ENCODE measurements around the gene MRPL44.
"Not testable (repeated sequence)": the region's sequence is repeated elsewhere in the genome, so short reads cannot be mapped to it uniquely, and the experiment has no call there.

MRPL44 gene

GRCh38 chr2:223971731-223972130 lies 14.5 kb downstream of the MRPL44 start:
- DNase-seq (ENCODE audit: low spot score), result no peak

- no peak for DNase-seq (ENCODE audit: low spot score)
Measured at GRCh38 chr2:223972656-223973102, 15.4 kb downstream of the MRPL44 start.

GRCh38 chr2:223973606-223974005 lies 16.3 kb downstream of the MRPL44 start:
- no peak for DNase-seq (ENCODE audit: low spot score)

DNA sequence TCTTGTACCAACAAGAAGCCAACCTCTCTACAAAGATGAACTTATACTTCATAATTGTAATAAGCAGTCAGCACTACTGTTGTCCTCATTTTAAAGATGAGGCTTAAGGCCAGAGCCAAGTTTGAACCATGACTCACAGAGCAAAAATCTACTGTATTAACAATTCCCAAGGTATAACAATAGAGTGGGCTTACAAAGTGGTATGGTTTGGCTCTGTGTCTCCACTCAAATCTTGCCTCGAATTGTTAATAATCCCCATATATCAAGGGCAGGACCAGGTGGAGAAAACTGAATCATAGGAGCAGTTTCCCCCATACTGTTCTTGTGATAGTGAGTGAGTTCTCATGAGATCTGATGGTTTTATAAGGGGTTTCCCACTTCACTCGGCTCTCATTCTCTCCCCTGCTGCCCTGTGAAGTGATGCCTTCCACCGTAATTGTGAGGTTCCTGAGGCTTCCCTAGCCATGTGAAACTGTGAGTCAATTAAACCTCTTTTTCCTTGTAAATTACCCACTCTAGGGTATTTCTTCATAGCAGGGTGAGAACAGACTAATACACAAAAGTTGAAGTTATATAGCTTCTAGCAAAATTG lies 19.5 kb downstream of the MRPL44 start:
- DNase-seq (ENCODE audit: low spot score), result no peak

DNA sequence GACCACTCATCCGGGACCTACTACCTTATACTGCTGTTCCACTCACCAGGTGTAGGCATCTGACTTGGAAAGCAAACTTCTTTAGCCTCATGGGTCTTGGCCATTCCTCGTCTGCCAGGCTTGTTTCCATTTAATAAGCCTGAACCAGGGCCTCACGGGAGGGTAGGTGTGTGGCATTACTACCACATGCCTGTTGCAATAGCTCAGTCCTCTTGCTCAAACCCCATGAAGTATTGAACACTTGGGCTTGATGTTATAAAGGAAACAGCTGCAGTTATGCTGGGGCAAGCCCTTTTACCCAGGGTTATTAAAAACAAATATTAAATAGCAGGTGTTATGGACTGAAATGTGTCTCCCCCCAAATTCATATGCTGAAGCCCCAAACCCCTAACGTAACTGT lies 21.2 kb downstream of the MRPL44 start:
- no peak for DNase-seq (ENCODE audit: low spot score)

DNA sequence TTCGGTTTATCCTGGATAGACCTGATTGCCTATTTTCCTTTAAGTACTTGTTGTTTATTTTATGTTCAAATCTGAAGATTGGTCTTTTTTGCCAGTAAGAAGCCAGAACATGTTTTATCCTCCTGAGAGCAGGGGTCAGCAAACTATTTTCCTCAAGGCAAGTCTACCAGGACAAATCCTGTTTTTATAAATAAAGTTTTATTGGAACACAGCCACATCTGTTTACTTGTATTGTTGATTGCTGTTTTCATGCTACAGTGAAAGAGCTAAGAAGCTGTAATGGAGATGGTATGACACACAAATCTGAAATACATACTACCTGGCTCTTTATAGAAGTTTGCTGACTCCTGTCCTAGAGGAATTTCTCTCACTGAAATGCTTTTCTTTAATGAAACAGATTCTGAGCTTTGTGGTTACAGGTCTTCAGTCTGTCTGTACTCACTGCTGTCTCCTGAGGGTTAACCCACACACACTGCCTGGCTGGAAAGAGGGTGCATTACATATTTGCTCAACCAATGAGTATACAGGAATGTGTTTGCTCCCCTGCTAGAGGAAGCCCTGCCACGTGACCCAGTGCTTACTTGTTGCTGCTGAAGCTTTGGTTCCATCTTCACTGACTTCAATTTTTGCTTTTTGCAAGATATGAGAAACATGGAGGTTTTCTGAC lies 22.6 kb downstream of the MRPL44 start:
- DNase-seq (ENCODE audit: low spot score), result no peak

GRCh38 chr2:223980397-223980735 lies 23.1 kb downstream of the MRPL44 start:
- DNase-seq (ENCODE audit: low spot score), result no peak

- DNase-seq (ENCODE audit: low spot score), result no peak
Measured at GRCh38 chr2:223980803-223981202, 23.5 kb downstream of the MRPL44 start.

GRCh38 chr2:223981241-223981640 lies 24.0 kb downstream of the MRPL44 start:
- DNase-seq (ENCODE audit: low spot score), result no peak

DNA sequence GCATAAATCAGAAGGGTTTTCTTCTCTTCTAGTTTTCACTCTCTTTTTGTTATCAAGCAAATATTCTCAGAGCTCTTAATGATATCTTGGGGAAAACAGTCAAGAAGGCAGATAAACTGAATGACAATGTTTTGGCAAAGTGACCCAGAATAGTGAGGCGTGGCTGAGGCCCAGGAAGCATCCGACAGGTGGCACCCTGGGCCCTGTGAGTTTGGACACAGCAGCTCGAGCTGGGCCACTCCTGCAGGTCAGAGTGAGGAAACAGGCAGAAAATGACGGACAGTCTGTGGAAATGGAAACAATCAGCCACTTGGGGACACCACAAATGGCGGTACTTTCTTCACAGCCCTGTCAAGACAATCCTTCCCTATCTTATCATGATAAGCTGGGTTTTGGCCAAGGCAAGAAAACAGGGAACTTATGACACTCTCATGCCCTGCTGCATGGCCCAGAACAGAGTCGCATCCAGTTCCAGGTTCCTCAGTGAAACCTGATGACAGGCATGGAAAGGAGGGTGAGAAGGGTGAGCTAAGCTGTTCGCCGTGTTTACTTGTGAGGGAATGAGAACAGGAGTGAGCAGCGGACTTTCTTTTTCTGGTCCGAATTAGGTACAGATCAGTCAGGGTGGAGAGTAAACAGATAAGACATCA lies 32.1 kb downstream of the MRPL44 start:
- DNase-seq (ENCODE audit: low spot score), result no peak

GRCh38 chr2:223989856-223990232 lies 32.6 kb downstream of the MRPL44 start:
- DNase-seq (ENCODE audit: low spot score), result no peak

DNA sequence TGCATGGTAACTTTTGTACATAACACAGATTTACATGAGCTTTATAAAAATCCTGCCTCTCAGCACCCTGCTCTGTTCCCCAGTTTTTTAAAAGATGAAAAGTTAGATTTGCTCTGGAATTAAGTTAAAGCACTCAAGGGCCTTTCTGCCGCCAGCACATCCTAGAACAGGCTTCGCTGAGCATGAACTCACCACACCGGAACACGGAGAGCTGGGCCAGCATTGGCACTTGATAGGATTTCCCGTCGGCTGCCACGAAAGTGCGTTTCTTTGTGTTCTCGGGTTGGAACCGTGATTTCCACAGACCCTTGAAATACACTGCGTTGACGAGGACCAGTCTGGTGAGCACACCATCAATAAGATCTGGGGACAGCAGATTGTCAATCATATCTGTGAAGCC lies 34.3 kb downstream of the MRPL44 start:
- no peak for DNase-seq (ENCODE audit: low spot score)

- DNase-seq (ENCODE audit: low spot score), result peak; percentile 76
Measured at GRCh38 chr2:223993634-223994232, 36.5 kb downstream of the MRPL44 start.

DNA sequence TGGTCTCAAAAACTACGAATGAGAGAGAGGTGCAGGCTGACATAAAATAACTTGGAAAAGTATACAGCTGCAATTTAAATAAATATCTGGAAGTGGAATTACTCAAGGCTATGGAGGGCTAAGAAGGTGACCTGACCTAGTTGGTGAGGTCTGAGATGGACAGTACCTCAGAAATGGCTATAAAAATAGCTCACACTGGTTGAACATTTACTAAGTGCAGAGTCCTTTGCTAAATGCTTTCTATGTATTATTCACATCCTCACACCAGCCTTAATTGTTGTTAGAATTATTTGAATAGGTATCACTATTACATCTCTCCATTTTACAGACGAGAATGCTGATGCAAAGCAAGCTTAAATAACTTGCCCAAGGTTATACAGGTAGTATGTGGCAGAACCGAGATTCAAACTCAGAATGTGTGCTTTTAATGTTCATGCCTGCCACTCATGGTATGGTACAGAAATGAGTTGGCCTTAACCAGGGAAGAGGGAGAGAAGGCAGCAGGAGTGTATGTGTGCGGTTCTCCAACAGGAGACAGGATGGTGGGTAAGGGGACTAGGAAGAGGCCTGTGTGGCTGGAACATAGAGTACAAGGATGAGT lies 37.4 kb downstream of the MRPL44 start:
- no peak for DNase-seq (ENCODE audit: low spot score)

DNA sequence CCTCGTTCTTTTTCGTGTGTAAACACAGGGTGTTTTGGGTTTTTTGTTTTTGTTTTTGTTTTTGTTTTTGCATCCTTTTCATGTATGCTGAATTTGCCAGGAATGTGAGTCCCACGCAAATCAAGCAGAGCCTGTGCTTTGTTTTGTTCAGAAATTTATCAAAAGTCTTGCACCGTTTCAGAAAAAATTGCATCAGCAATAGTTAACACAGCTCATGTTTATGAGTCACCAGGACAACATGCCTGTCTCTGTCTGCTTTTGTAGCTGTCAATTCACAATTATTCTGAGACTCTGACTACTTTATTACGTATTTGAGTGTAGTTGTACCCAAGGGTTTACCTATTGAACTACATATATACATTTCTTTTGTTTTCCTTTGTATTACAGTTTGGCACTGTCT lies 38.3 kb downstream of the MRPL44 start:
- DNase-seq (ENCODE audit: low spot score), result peak; percentile 58

DNA sequence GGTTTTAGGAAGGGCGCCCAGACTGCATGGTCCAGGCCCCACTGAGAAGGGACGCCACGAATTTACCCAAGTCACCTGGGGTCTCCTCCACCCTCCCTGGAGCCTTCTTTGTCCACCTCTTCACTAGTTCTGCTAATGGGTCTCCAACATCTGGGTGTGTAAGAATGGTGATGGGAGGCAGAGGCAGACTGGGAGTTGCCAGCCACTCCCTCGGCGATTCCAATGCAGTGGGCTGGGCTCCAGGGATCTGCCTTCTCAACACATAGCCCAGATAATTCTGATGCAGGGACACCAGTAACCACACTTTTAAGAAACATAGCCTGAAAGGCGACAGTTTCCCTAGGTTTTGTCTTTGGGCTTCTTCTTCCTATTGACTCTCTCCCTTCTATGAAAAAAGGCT lies 39.1 kb downstream of the MRPL44 start:
- DNase-seq (ENCODE audit: low spot score), result no peak

DNA sequence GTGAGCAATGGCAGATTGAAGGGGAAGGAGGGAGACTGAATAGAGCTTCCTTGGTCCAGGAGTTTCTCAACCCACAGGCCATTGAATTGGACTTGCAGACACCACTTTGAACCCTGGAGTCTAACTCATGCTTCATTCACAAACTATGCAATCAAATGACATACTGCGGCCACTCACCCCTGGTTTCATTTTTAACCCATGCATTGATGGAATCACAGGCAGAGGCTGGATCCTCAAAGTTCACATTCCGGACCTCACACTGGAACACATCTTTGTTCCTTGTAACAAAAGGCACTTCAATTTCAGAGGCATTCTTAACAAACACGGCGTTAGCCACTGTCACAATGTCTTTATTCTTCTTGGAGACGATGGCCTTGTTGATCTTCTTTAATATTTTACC lies 40.7 kb downstream of the MRPL44 start:
- DNase-seq (ENCODE audit: low spot score), result peak; percentile 41

DNA sequence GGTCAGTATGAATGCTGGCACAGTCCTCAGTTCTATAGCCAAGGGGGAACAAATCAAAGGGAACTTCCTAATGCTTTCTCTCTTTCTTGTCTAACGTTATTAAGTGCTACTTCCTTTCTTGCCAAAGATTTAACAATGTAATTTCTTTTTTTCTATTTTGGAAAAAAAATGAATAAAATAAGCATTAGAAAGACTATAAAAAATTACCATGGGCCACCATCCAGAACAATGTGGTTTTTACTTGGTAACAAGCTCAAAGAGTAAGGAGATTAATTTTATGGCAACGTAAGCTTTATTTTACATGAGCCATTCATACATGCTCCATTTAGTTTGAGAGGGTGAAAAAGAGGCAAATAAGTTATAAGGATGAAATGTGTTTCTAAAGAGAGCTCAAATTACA lies 41.7 kb downstream of the MRPL44 start:
- no peak for DNase-seq (ENCODE audit: low spot score)

GRCh38 chr2:223999862-224000261 lies 42.6 kb downstream of the MRPL44 start:
- DNase-seq (ENCODE audit: low spot score), result no peak

DNA sequence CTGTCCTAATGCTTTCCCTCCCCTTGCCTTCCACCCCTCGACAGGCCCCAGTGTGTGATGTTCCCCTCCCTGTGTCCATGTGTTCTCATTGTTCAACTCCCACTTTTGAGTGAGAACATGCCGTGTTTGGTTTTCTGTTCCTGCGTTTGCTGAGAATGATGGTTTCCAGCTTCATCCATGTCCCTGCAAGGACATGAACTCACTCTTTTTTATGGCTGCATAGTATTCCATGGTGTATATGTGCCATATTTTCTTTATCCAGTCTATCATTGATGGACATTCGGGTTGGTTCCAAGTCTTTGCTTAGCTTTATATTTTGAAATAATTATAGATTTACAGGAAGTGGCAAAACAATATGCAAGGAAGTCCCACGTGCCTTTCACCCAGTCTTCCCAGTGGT lies 43.4 kb downstream of the MRPL44 start:
- not testable (repeated sequence) for DNase-seq (ENCODE audit: low spot score)

GRCh38 chr2:224004105-224004695 lies 46.9 kb downstream of the MRPL44 start:
- DNase-seq (ENCODE audit: low spot score), result no peak

- no peak for DNase-seq (ENCODE audit: low spot score)
Measured at GRCh38 chr2:224008702-224009261, 51.5 kb downstream of the MRPL44 start.

Measured in AG20443 (cell line).